Keratinocyte (primary cell): Measurements from ENCODE around the gene PBX4. TPM values are rescaled to one million over a fixed set of nuclear protein-coding genes. Genes with fewer than 3 reads are reported as not detected.

ENCODE experiments used
- DNase-seq: peaks from one replicate; pipeline ENCODE4 v3.0.0-alpha.2; 2011; ENCODE audit warnings: low read depth, missing footprints, low spot score
- FAIRE-seq: peaks from 2 replicates; lab custom pipeline; 2011; peaks lifted over from hg19 to GRCh38; lab: Jason Lieb, UNC
- H2AFZ ChIP-seq: 2 replicates; pipeline ENCODE4 v1.6.0; 2012; ENCODE audit warnings: low read length, control low read depth, inconsistent platforms; ENCODE audit not compliant: control insufficient read depth
- H3K27ac ChIP-seq: 2 replicates; pipeline ENCODE4 v1.5.1; 2011; ENCODE audit warnings: low read length; ENCODE audit not compliant: control insufficient read depth, insufficient read depth
- H3K27me3 ChIP-seq: 3 replicates; pipeline ENCODE4 v1.6.0; 2011; ENCODE audit warnings: low read length; ENCODE audit not compliant: control insufficient read depth, insufficient read depth; ENCODE audit errors: extremely low read depth
- H3K36me3 ChIP-seq, 2 experiments: 2 replicates in 1 of 2; 3 replicates in 1 of 2; pipeline ENCODE4 v1.5.1; 2011; ENCODE audit warnings: low read length in 2 of 2, mild to moderate bottlenecking in 1 of 2; ENCODE audit not compliant: control insufficient read depth in 2 of 2, insufficient read depth in 2 of 2; ENCODE audit errors: extremely low read depth in 1 of 2
- H3K4me1 ChIP-seq: 3 replicates; pipeline ENCODE4 v1.5.1; 2011; ENCODE audit warnings: low read length; ENCODE audit not compliant: control insufficient read depth, insufficient read depth; ENCODE audit errors: extremely low read depth
- H3K4me2 ChIP-seq: 3 replicates; pipeline ENCODE4 v1.6.0; 2011; ENCODE audit warnings: low read depth, low read length; ENCODE audit not compliant: control insufficient read depth, insufficient read depth; ENCODE audit errors: extremely low read depth
- H3K4me3 ChIP-seq, 3 experiments: fragments of 200-600 bp in 1 of 3; sonication (generic) in 1 of 3; 2 replicates in 2 of 3; 3 replicates in 1 of 3; pipeline ENCODE4 v1.5.1; 2011 to 2016; ENCODE audit warnings: low read length in 3 of 3, mild to moderate bottlenecking in 3 of 3, control low read depth in 2 of 3, inconsistent platforms in 1 of 3, low read depth in 1 of 3, mixed read lengths in 1 of 3, mixed run types in 1 of 3, moderate library complexity in 1 of 3; ENCODE audit not compliant: control insufficient read depth in 2 of 3, insufficient read depth in 2 of 3; ENCODE audit errors: extremely low read depth in 1 of 3
- H3K79me2 ChIP-seq: 2 replicates; pipeline ENCODE4 v1.6.0; 2012; ENCODE audit warnings: low read length; ENCODE audit not compliant: control insufficient read depth, insufficient read depth
- H3K9ac ChIP-seq: 3 replicates; pipeline ENCODE4 v1.6.0; 2011; ENCODE audit warnings: low read length; ENCODE audit not compliant: control insufficient read depth, insufficient read depth; ENCODE audit errors: extremely low read depth
- H3K9me1 ChIP-seq: 3 replicates; pipeline ENCODE4 v1.6.0; 2011; ENCODE audit warnings: low read length; ENCODE audit not compliant: control insufficient read depth, insufficient read depth; ENCODE audit errors: extremely low read depth
- H3K9me3 ChIP-seq: 2 replicates; pipeline ENCODE4 v1.5.1; 2012; ENCODE audit warnings: low read depth, low read length; ENCODE audit not compliant: control insufficient read depth
- H4K20me1 ChIP-seq: 3 replicates; pipeline ENCODE4 v1.6.0; 2011; ENCODE audit warnings: low read length; ENCODE audit not compliant: control insufficient read depth, insufficient read depth; ENCODE audit errors: extremely low read depth
- EZH2 ChIP-seq: IDR thresholded peaks from one replicate; pipeline ENCODE4 v1.6.1; 2012; ENCODE audit warnings: inconsistent platforms, mild to moderate bottlenecking, low read length, moderate library complexity
- dilution Hi-C: fragments of 300-500 bp; cut with MboI; formaldehyde crosslinking; loops from one replicate; pipeline ENCODE4 v1.7.0; 2020; ENCODE audit warnings: low sequenced_read_pairs; ENCODE audit not compliant: extremely low pct_ligation_motif_present
- polyA plus RNA-seq, 5 experiments: library from polyadenylated mRNA; depleted of rRNA in 3 of 5; stranded (reverse) in 3 of 5; stranded (forward) in 1 of 5; unstranded in 1 of 5; fragments of >200 nt; gene quantifications; 1 replicate in 1 of 5; 2 replicates in 3 of 5; 3 replicates in 1 of 5; pipeline versions ENCODE4 v1.2.1 to v1.2.3, GENCODE V29; 2011 to 2012; ENCODE audit warnings: missing spikeins in 2 of 5, low read depth in 1 of 5, low replicate concordance in 1 of 5
- TF ChIP-seq, protein P1 (sequence below), 3 experiments: IDR thresholded peaks in 1 of 3; conservative IDR thresholded peaks in 1 of 3; optimal IDR thresholded peaks in 1 of 3; 2 replicates in 2 of 3; 3 replicates in 1 of 3; pipeline versions ENCODE3 to v1.5.1; 2011; ENCODE audit warnings: low read length in 3 of 3, mild to moderate bottlenecking in 3 of 3, moderate library complexity in 2 of 3, control low read depth in 1 of 3, inconsistent platforms in 1 of 3; ENCODE audit not compliant: insufficient read depth in 2 of 3; ENCODE audit errors: extremely low read depth in 1 of 3

The PBX4 gene
- polyA plus RNA-seq, 1 donor (not counting 4 experiments of a cell fraction or from before 2014, with no cell fraction given): 1.7 TPM

DNA sequence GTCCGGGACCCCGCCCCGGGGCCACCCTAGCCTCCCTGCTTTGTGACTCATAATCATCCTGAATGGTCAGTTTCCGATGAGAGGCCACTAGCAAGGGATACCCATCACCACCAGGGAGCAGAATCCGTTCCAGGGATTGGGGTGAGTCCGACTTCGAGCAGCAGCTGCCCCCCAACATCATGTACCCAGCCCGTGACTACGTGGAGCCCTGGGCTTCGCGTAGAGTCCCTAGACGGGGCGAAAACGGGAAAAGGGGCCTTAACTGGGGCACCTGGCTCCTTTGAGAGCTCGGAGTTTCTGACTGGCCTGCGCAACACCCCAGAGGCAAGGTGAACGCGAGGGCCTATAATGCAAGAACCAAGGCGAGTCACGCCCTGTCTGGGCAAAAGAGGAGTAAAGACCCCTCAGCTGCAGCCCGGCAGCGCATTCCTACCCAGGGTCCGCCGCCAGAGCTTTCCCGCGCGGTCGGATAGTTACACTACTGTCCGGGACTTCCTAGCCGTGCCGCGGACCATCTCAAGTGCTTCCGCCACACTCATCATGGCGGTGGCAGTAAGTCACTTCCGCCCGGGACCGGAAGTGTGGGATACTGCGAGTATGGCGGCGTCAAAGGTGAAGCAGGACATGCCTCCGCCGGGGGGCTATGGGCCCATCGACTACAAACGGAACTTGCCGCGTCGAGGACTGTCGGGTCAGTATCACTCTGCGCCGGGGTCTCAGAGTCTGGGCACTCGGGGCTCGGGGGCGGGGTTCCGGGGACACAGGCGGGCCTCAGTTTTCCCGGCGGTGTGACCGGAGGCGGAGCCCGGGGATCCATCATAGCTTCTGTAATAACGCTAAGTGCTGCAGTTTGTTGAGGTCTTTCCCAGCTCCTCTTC, 102.6 kb downstream of the PBX4 start, which contains the start of gene NDUFA13:
TSS of gene NDUFA13 (plus strand) at position 584 of the 878 bp plus-strand sequence. CDS start at position 598, 14 bp downstream.
- H3K9me1 ChIP-seq: no peaks in the 10 kb centered on the region
- peaks cover 11% of the 10 kb centered on the region for H3K4me1 ChIP-seq
- H3K27me3 ChIP-seq: no peaks in the 10 kb centered on the region
- peak within 1 kb of the TSS; percentile 81 for H3K9ac ChIP-seq
- TF ChIP-seq EZH2: no peak
- TF ChIP-seq, protein P1, sequence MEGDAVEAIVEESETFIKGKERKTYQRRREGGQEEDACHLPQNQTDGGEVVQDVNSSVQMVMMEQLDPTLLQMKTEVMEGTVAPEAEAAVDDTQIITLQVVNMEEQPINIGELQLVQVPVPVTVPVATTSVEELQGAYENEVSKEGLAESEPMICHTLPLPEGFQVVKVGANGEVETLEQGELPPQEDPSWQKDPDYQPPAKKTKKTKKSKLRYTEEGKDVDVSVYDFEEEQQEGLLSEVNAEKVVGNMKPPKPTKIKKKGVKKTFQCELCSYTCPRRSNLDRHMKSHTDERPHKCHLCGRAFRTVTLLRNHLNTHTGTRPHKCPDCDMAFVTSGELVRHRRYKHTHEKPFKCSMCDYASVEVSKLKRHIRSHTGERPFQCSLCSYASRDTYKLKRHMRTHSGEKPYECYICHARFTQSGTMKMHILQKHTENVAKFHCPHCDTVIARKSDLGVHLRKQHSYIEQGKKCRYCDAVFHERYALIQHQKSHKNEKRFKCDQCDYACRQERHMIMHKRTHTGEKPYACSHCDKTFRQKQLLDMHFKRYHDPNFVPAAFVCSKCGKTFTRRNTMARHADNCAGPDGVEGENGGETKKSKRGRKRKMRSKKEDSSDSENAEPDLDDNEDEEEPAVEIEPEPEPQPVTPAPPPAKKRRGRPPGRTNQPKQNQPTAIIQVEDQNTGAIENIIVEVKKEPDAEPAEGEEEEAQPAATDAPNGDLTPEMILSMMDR (optimal IDR thresholded peaks at IDR 0.05 in 1 of 3, IDR thresholded peaks at IDR 0.05 in 1 of 3, conservative IDR thresholded peaks at IDR 0.05 in 1 of 3; ENCODE audit: extremely low read depth in 1 of 3, insufficient read depth in 2 of 3, low read length in 3 of 3): peak in 1 of 3 experiments; percentile 24
- H3K4me2 ChIP-seq: peak within 1 kb of the TSS; percentile 65
- FAIRE-seq: peak; percentile 46
- peaks cover 5% of the 10 kb centered on the region for H3K9me3 ChIP-seq
- peaks cover 9 to 12% of the 10 kb centered on the region in 2 experiments for H3K36me3 ChIP-seq
- peak within 1 kb of the TSS; percentile 72 for H3K27ac ChIP-seq
- no peaks in the 10 kb centered on the region for H4K20me1 ChIP-seq
- dilution Hi-C loops: no loop called here
- DNase-seq: peak; percentile 78
- H2AFZ ChIP-seq: peak within 1 kb of the TSS; percentile 72
- H3K4me3 ChIP-seq: peak within 1 kb of the TSS; percentile 77 to 81 (median 77)
- peaks cover 37% of the 10 kb centered on the region for H3K79me2 ChIP-seq

DNA sequence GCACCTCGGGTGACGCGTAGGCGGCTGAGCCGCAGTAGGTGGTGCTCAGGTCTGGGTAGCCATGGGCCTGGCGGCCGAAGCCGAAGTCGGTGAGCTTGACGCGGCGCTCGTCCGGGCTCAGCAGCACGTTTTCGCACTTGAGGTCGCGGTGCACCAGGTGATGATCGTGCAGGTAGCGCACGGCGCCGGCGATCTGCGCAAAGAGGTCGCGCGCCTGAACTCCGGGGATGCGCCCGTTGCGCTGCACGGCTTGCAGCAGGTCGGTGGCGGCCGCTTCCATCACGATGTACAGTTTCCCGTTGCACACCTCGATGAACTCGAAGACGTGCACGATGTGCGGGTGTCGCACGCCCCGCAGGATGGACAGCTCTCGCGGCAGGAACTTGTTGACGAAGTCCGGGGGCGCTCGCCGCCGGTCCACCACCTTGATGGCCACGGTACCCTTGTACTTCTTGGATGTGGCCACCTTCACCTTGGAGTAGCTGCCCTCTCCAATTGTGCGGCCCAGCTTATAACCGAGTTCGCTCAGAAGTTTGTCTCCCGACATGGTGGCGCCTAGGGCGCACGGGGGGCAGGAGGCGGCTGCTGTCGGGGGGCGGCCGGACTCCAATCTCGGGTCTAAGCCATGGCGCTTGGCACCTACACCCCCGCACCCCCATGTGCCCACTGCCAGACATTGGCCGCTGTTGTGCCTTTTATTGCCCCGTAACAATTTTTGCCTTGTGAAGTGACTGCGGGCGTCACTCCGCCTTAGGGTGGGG, 103.4 kb downstream of the PBX4 start, which contains the start of gene TSSK6:
TSS of gene TSSK6 (minus strand) at position 668 of the 761 bp plus-strand sequence. CDS start at position 547, 121 bp downstream.
- no peak for DNase-seq
- FAIRE-seq: no peak
- H3K9me3 ChIP-seq: peaks cover 5% of the 10 kb centered on the region
- peak within 1 kb of the TSS; percentile 65 for H3K4me2 ChIP-seq
- peak within 1 kb of the TSS; percentile 81 for H3K9ac ChIP-seq
- peak within 1 kb of the TSS; percentile 77 to 81 (median 77) for H3K4me3 ChIP-seq
- dilution Hi-C loops: no loop called here
- peaks cover 30% of the 10 kb centered on the region for H3K79me2 ChIP-seq
- H3K27ac ChIP-seq: peak within 1 kb of the TSS; percentile 72
- peaks cover 11% of the 10 kb centered on the region for H3K4me1 ChIP-seq
- no peaks in the 10 kb centered on the region for H4K20me1 ChIP-seq
- H3K36me3 ChIP-seq: peaks cover 6 to 12% of the 10 kb centered on the region in 2 experiments
- no peaks in the 10 kb centered on the region for H3K27me3 ChIP-seq
- TF ChIP-seq EZH2: no peak
- TF ChIP-seq, protein P1 (optimal IDR thresholded peaks at IDR 0.05 in 1 of 3, IDR thresholded peaks at IDR 0.05 in 1 of 3, conservative IDR thresholded peaks at IDR 0.05 in 1 of 3; ENCODE audit: extremely low read depth in 1 of 3, insufficient read depth in 2 of 3, low read length in 3 of 3): no peak
- H2AFZ ChIP-seq: peak within 1 kb of the TSS; percentile 72
- H3K9me1 ChIP-seq: no peaks in the 10 kb centered on the region
